ENCODE measurements around the gene HLA-DRA. TPM values are rescaled to one million over a fixed set of nuclear protein-coding genes. Genes with fewer than 3 reads are reported as not detected.
A peak's percentile ranks its signal among the peaks of the same experiment; 100 is the strongest.

HLA-DRA gene
- total and polyA plus RNA-seq, 9 of the 15 experiments (the other 6 are each of a cell fraction or from before 2014, with no cell fraction given), result 0.18 to 1.8 (median 0.41) TPM; not detected in 4

DNA sequence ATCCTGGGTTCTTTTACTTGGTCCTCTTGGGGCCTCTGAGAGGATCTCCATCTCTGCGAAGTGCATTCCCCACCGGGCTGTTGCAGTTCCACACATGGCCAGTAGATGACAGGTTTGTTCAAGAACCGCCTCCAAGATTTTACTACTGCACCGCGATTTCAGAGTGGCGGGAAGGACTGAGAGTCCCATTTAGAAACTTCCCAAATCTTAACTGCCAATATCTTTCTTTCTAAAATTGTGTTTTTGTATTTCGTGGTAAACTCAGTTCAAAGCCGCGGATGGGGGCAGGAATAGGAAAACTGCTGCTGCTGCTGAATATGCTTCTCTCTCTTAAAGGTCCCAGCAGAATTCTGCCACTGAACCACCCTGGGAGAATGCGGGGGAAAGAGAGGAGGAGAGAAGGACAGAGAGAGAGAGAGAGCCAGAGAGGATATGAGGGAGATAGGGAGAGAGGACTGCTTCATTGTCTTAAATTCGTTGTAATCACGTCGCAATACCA lies 24.1 kb upstream of the HLA-DRA start (continued):
- no peak for TF ChIP-seq MAX (CRISPR knock-in tag; IDR thresholded peaks at IDR 0.05)
- peak; percentile 76; the same call in 1 of the 2 replicates for TF ChIP-seq STAG1 (CRISPR knock-in tag; IDR thresholded peaks at IDR 0.05; ENCODE audit: borderline replicate concordance)
- TF ChIP-seq ZNF778 (CRISPR knock-in tag; IDR thresholded peaks at IDR 0.05), result no peak
- TF ChIP-seq LCOR (CRISPR knock-in tag; IDR thresholded peaks at IDR 0.05), result no peak
- TF ChIP-seq ETS2 (tag; IDR thresholded peaks at IDR 0.05; ENCODE audit: borderline replicate concordance, poor library complexity, severe bottlenecking), result no peak
- TF ChIP-seq BCL6 (CRISPR knock-in tag; IDR thresholded peaks at IDR 0.05), result no peak
- peak; percentile 43; the same call in 1 of the 2 replicates for TF ChIP-seq CTBP1 (IDR thresholded peaks at IDR 0.05; ENCODE audit: borderline replicate concordance)
- TF ChIP-seq CEBPG (CRISPR knock-in tag; IDR thresholded peaks at IDR 0.05), result no peak
- no peak for TF ChIP-seq CEBPG (tag; conservative IDR thresholded peaks at IDR 0.05 in 1 of 2, IDR thresholded peaks at IDR 0.05 in 1 of 2)
- TF ChIP-seq IRF2 (CRISPR knock-in tag; IDR thresholded peaks at IDR 0.05), result no peak
- TF ChIP-seq SRSF7 (optimal IDR thresholded peaks at IDR 0.05; ENCODE audit: low read depth, low read length), result no peak
- TF ChIP-seq EHMT2 (IDR thresholded peaks at IDR 0.05), result no peak
- no peak for TF ChIP-seq NR2C1 (IDR thresholded peaks at IDR 0.05)
- TF ChIP-seq NR2C1 (tag; IDR thresholded peaks at IDR 0.05), result no peak
- no peak for TF ChIP-seq ZNF224 (CRISPR knock-in tag; IDR thresholded peaks at IDR 0.05)
- TF ChIP-seq BMI1 (IDR thresholded peaks at IDR 0.05; ENCODE audit: low read length), result peak; percentile 70
- TF ChIP-seq ZNF239 (CRISPR knock-in tag; IDR thresholded peaks at IDR 0.05), result no peak
- TF ChIP-seq NONO (IDR thresholded peaks at IDR 0.05; ENCODE audit: low read depth in 2 of 2, low read length in 1 of 2), result no peak
- peak; percentile 90 to 96 for TF ChIP-seq RAD21 (CRISPR knock-in tag; conservative IDR thresholded peaks at IDR 0.05 in 1 of 2, IDR thresholded peaks at IDR 0.05 in 1 of 2)
- peak; percentile 96 for TF ChIP-seq SMC3 (conservative IDR thresholded peaks at IDR 0.05; ENCODE audit: insufficient read depth, low read depth, low read length)
- TF ChIP-seq MAFK (IDR thresholded peaks at IDR 0.05; ENCODE audit: low read length), result peak; percentile 12; the same call in 1 of the 2 replicates
- no peak for TF ChIP-seq MYBL2 (IDR thresholded peaks at IDR 0.05; ENCODE audit: low read depth)
- no peak for TF ChIP-seq MYBL2 (CRISPR knock-in tag; IDR thresholded peaks at IDR 0.05; ENCODE audit: borderline replicate concordance)
- TF ChIP-seq YY1 (IDR thresholded peaks at IDR 0.05; ENCODE audit: borderline replicate concordance in 1 of 3, control insufficient read depth in 1 of 3, extremely low read depth in 1 of 3, insufficient read depth in 3 of 3, insufficient read length in 1 of 3, insufficient replicate concordance in 2 of 3, low read depth in 1 of 3, low read length in 2 of 3), result peak in 1 of 3 experiments; percentile 18
- TF ChIP-seq RNF2 (IDR thresholded peaks at IDR 0.05), result no peak
- TF ChIP-seq ZNF764 (CRISPR knock-in tag; IDR thresholded peaks at IDR 0.05; ENCODE audit: low read depth), result no peak
- TF ChIP-seq MYC (IDR thresholded peaks at IDR 0.05; ENCODE audit: low read depth, low read length), result peak; percentile 25; the same call in 1 of the 2 replicates
- no peak for TF ChIP-seq MYC (CRISPR knock-in tag; IDR thresholded peaks at IDR 0.05; ENCODE audit: borderline replicate concordance, low read depth)
- TF ChIP-seq IFI16 (CRISPR knock-in tag; IDR thresholded peaks at IDR 0.05), result no peak
- TF ChIP-seq PYGO2 (tag; IDR thresholded peaks at IDR 0.05), result no peak
